Lower leg skin (tissue), 3 donors: ENCODE results near the gene AUTS2.

Experiments
- CTCF ChIP-seq, 3 donors: fragments of 450-650 bp; IDR thresholded peaks; one replicate each; pipeline ENCODE4 v1.5.1; 2016; ENCODE audit warnings: antibody characterized with exemption in 3 of 3, mild to moderate bottlenecking in 3 of 3, moderate library complexity in 2 of 3
- POLR2A ChIP-seq, 2 donors: fragments of 450-650 bp; IDR thresholded peaks; one replicate each; pipeline ENCODE4 v1.6.1; 2016 to 2017; ENCODE audit warnings: antibody characterized with exemption in 2 of 2, mild to moderate bottlenecking in 1 of 2, moderate library complexity in 1 of 2

GRCh38 chr7:70599446-70600190 lies 1001.3 kb downstream of the AUTS2 start:
- TF ChIP-seq CTCF (IDR thresholded peaks at IDR 0.05) (no peak), POLR2A (IDR thresholded peaks at IDR 0.05) (no peak)
